Stomach (tissue), 4 donors: ENCODE measurements around the gene TMEM17.

Experiments
- EP300 ChIP-seq: sonication (generic); formaldehyde crosslinking; IDR thresholded peaks from one replicate; pipeline ENCODE4 v1.6.1; 2017; ENCODE audit warnings: antibody characterized with exemption
- POLR2A ChIP-seq, 4 donors: fragments of 450-650 bp; IDR thresholded peaks; one replicate each; pipeline ENCODE4 v1.6.1; 2016; ENCODE audit warnings: antibody characterized with exemption in 4 of 4, control low read depth in 2 of 4, mild to moderate bottlenecking in 1 of 4, moderate library complexity in 1 of 4
- POLR2AphosphoS5 ChIP-seq, 3 donors: sonication (generic); formaldehyde crosslinking; IDR thresholded peaks; one replicate each; pipeline ENCODE4 v1.6.1; 2016; ENCODE audit warnings: antibody characterized with exemption in 3 of 3
- TF ChIP-seq, protein P1 (sequence below), 7 experiments: fragments of 450-650 bp in 4 of 7; fragments of 200-600 bp in 3 of 7; sonication (generic) in 3 of 7; IDR thresholded peaks; one replicate each; pipeline ENCODE4 v1.5.1; 2016 to 2019; ENCODE audit warnings: antibody characterized with exemption in 7 of 7, control low read depth in 2 of 7, mild to moderate bottlenecking in 1 of 7

- TF ChIP-seq, protein P1, sequence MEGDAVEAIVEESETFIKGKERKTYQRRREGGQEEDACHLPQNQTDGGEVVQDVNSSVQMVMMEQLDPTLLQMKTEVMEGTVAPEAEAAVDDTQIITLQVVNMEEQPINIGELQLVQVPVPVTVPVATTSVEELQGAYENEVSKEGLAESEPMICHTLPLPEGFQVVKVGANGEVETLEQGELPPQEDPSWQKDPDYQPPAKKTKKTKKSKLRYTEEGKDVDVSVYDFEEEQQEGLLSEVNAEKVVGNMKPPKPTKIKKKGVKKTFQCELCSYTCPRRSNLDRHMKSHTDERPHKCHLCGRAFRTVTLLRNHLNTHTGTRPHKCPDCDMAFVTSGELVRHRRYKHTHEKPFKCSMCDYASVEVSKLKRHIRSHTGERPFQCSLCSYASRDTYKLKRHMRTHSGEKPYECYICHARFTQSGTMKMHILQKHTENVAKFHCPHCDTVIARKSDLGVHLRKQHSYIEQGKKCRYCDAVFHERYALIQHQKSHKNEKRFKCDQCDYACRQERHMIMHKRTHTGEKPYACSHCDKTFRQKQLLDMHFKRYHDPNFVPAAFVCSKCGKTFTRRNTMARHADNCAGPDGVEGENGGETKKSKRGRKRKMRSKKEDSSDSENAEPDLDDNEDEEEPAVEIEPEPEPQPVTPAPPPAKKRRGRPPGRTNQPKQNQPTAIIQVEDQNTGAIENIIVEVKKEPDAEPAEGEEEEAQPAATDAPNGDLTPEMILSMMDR (IDR thresholded peaks at IDR 0.05), result no peak
- TF ChIP-seq POLR2A (IDR thresholded peaks at IDR 0.05) (no peak), EP300 (no peak), POLR2AphosphoS5 (IDR thresholded peaks at IDR 0.05) (no peak)
Observed at GRCh38 chr2:62501794-62502500, 4.0 kb downstream of the TMEM17 start.
